Activated CD8-positive, alpha-beta memory T cell treated with anti-CD3 and anti-CD28 coated beads for 48 hours (primary cell): ENCODE measurements around the gene ARHGAP10.

Experiments used
- DNase-seq, 3 experiments: peaks; one replicate each; pipeline ENCODE4 v3.0.0-alpha.2; 2020; ENCODE audit warnings: low read depth in 2 of 3, low spot score in 2 of 3

Gene ARHGAP10

GRCh38 chr4:147944249-147944648 is 212.4 kb downstream of the ARHGAP10 start:
- no peak for DNase-seq

- no peak for DNase-seq
Observed at GRCh38 chr4:147944670-147945260, 212.9 kb downstream of the ARHGAP10 start.

GRCh38 chr4:147948336-147948735 is 216.4 kb downstream of the ARHGAP10 start:
- DNase-seq, result no peak

GRCh38 chr4:147950261-147950660 is 218.4 kb downstream of the ARHGAP10 start:
- DNase-seq, result no peak

- no peak for DNase-seq
Observed at GRCh38 chr4:147950841-147951240, 219.0 kb downstream of the ARHGAP10 start.

GRCh38 chr4:147954850-147955249 is 223.0 kb downstream of the ARHGAP10 start:
- no peak for DNase-seq

- DNase-seq, result no peak
Observed at GRCh38 chr4:147955827-147956558, 224.1 kb downstream of the ARHGAP10 start.

- no peak for DNase-seq
Observed at GRCh38 chr4:147957446-147957845, 225.6 kb downstream of the ARHGAP10 start.

- DNase-seq, result no peak
Observed at GRCh38 chr4:147958057-147958456, 226.2 kb downstream of the ARHGAP10 start.

GRCh38 chr4:147958489-147959065 is 226.7 kb downstream of the ARHGAP10 start:
- DNase-seq, result no peak

GRCh38 chr4:147960971-147961370 is 229.1 kb downstream of the ARHGAP10 start:
- DNase-seq, result no peak

- DNase-seq, result no peak
Observed at GRCh38 chr4:147963839-147964238, 232.0 kb downstream of the ARHGAP10 start.

GRCh38 chr4:147964266-147964880 is 232.5 kb downstream of the ARHGAP10 start:
- no peak for DNase-seq

- no peak for DNase-seq
Observed at GRCh38 chr4:147965056-147965455, 233.2 kb downstream of the ARHGAP10 start.

- no peak for DNase-seq
Observed at GRCh38 chr4:147965873-147966272, 234.0 kb downstream of the ARHGAP10 start.

- DNase-seq, result no peak
Observed at GRCh38 chr4:147968641-147969040, 236.8 kb downstream of the ARHGAP10 start.

GRCh38 chr4:147969573-147970385 is 237.9 kb downstream of the ARHGAP10 start:
- no peak for DNase-seq

- DNase-seq, result no peak
Observed at GRCh38 chr4:147971116-147971515, 239.2 kb downstream of the ARHGAP10 start.

- no peak for DNase-seq
Observed at GRCh38 chr4:147975325-147975724, 243.4 kb downstream of the ARHGAP10 start.

- no peak for DNase-seq
Observed at GRCh38 chr4:147975933-147976928, 244.3 kb downstream of the ARHGAP10 start.
